GM21717 (cell line): Measurements from ENCODE around the gene TMPRSS12.
"Not testable (repeated sequence)": the region's sequence is repeated elsewhere in the genome, so short reads cannot be mapped to it uniquely, and the experiment has no call there.

Experiments used
- ATAC-seq: cut with Tn5 transposase; IDR thresholded peaks from one replicate; pipeline ENCODE4 v1.9.1; 2021; ENCODE audit warnings: mild to moderate bottlenecking, moderate library complexity; ENCODE audit not compliant: unreplicated experiment

The TMPRSS12 gene

GRCh38 chr12:50855679-50856078 lies 13.0 kb downstream of the TMPRSS12 start:
- not testable (repeated sequence) for ATAC-seq

DNA sequence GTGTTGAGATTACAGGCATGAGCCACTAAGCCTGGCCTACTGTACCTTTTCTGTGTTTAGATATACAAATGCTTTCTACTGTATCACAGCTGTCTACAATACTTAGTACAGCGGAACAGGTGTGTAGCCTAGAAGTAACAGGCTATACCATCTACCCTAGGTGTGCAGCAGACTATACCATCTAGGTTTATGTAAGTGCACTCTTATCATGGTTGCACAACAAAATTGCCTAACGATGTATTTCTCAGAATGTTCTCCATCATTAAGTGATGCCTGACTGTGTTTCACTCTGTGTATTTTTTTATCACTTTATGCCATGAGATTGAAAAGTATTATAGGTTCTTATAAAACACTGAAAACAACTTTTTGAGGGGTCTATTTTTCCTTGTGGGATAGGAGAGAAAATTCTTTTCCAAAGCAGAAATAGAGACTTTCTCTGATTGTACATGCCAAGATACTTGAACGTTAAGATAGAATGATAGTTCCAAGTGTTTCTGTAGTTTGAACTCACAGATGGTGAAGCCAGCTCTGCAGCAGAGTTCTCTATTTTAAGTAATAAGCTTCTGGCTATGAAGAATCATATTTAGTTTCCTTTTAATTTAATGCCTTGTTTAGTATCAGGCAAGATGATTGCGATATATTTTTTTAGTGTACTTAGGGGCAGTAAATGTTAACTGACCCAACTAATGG lies 17.0 kb downstream of the TMPRSS12 start:
- no peak for ATAC-seq

DNA sequence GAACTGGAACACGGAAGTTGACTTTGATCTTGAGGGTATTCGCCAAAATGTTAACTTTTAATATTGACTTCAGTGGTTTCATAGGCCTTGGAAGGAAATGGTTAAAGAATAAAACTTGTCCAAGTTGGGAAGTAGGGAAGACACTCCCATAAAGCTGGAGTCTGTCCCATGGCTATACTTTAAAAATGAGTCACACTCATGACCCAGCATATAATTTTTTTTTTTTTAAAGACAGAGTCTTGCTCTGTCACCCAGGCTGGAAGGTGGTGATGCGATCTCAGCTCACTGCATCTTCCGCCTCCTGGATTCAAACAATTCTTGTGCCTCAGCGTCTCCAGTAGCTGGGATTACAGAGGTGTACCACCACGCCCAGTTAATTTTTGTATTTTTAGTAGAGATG lies 19.6 kb downstream of the TMPRSS12 start:
- no peak for ATAC-seq

DNA sequence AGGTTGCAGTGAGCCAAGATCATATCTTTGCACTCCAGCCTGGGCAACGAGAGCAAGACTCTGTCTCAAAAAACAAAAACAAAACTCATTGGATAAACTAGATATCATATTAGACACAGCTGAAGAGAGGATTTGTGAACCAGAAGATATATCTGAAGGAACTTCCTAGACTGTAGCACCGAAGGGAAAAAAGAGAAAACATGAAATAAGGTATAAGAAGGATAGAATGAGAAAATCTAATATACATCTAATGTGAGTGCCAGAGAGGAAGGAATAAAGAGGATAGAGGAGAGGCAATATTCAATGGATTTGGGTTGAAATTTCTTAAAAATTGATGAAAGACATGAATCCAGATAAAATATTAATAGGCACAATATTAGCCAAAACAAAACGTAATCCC lies 22.5 kb downstream of the TMPRSS12 start:
- no peak for ATAC-seq

GRCh38 chr12:50868881-50869280 lies 26.2 kb downstream of the TMPRSS12 start:
- ATAC-seq, result not testable (repeated sequence)

DNA sequence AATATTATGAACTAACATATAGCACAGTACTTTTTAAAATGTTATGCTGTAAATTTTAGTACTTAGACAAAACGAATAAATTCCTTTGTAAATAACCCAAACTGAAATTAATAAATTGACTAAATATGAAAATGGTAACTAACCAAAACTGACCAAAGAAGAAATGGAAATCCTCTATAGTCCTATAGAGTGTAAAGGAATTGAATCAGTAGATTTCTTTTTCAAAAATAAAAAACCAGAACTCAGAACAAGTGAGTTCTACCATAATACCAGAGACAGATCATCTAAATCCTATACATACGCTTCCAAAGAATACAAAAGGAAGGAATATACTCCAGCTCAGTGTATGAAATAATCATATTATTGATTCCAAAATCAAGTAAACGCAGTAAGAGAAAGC lies 39.8 kb downstream of the TMPRSS12 start:
- no peak for ATAC-seq

GRCh38 chr12:50887191-50887590 lies 44.5 kb downstream of the TMPRSS12 start:
- ATAC-seq, result no peak

DNA sequence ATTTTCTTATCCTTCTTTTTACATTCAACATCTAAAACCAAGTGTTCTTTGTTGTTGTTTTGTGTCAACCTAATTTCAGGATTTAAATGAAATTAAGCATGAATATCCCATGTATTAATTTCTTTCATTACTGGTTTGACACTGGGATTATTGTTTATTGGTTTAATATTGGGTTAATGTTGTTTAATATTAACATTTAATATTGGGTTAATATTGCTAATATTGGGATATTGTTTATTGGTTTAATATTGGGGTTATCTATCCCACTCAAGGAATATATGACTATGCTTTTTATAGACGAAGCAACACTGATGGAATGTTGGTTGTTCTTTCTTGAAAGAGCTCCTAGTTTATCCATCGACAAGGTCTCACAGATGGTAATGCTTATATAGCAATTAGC lies 45.9 kb downstream of the TMPRSS12 start:
- no peak for ATAC-seq

- no peak for ATAC-seq
Observed at GRCh38 chr12:50894241-50894640, 51.5 kb downstream of the TMPRSS12 start.

GRCh38 chr12:50901685-50902113 lies 59.0 kb downstream of the TMPRSS12 start:
- no peak for ATAC-seq

DNA sequence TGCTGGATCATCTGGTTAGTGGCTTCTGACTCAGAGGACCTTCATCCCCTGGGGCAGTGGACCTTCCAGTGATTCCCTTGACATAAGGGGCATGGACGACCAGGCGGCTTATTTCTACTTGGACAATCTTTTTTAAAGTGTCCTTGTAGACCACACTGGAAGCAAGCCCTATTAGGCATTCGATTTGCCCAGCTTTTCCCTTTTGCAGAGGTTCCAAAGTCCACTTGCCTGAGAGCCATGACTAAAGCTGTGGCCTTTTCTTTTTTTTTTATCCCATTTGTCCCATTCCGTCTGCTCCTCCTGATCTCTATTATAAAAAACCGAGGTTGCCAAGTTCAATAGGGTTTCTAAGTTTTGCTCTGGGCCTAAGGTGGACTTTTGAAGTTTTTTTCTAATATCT lies 65.8 kb downstream of the TMPRSS12 start:
- ATAC-seq, result not testable (repeated sequence)

GRCh38 chr12:50912361-50912760 lies 69.6 kb downstream of the TMPRSS12 start:
- not testable (repeated sequence) for ATAC-seq

DNA sequence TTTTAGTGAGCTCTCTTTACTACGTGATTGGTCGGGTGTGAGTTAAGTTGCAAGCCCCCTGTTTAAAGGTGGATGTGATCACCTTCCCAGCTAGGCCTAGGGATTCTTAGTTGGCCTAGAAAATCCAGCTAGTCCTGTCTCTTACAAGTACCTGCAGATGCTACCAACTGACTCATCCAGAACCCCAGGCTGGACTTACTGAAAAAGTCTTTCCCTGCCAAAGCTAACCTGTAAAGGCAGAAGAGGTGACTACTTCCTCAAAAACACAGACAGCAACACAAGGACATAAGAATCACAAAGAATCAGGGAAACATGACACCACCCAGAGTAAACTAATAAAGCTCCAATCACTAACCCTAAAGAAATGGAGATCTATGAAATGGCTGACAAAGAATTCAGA lies 70.5 kb downstream of the TMPRSS12 start:
- ATAC-seq, result no peak

DNA sequence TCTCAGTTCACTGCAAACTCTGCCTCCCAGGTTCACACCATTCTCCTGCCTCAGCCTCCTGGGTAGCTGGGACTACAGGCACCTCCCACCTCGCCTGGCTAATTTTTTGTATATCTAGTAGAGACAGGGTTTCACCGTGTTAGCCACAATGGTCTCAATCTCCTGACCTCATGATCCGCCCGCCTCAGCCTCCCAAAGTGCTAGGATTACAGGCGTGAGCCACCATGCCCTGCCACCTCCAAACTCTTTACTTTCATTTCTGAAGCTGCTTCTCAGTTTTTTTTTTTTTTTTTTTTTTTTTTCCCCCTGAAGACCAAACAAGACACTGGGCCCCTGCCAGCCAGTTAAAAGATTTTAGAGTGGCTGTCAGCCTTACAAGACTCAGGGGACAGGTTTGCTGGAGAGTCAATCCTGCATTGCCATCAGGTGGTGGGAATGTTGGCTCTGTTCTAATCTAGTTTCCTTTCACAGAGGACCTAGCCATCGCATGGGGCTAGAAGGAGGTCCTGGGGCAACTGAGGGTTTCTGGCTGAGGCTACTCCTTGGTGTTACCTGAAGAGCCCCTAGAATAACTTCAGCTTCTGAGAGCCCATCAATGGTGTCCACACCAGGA lies 72.3 kb downstream of the TMPRSS12 start:
- no peak for ATAC-seq

DNA sequence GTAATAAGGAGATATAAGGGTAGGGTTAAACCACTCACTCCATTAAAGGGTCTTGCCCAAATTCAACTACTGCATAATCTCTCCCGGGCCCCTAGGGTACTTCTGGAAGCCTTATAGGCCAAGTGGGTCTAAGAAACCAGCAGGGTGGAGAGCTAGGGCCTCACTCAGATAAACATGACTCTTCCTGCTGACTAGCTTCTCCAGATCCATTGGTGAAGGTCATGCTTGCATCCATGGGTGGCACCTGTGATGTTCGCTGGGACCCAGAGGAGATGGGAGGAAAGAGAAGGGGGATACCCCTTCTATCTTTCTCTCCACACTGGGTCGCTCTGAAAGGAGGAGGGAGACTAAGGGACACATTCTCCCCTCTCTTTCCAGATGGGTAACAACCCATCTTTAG lies 73.6 kb downstream of the TMPRSS12 start:
- no peak for ATAC-seq

DNA sequence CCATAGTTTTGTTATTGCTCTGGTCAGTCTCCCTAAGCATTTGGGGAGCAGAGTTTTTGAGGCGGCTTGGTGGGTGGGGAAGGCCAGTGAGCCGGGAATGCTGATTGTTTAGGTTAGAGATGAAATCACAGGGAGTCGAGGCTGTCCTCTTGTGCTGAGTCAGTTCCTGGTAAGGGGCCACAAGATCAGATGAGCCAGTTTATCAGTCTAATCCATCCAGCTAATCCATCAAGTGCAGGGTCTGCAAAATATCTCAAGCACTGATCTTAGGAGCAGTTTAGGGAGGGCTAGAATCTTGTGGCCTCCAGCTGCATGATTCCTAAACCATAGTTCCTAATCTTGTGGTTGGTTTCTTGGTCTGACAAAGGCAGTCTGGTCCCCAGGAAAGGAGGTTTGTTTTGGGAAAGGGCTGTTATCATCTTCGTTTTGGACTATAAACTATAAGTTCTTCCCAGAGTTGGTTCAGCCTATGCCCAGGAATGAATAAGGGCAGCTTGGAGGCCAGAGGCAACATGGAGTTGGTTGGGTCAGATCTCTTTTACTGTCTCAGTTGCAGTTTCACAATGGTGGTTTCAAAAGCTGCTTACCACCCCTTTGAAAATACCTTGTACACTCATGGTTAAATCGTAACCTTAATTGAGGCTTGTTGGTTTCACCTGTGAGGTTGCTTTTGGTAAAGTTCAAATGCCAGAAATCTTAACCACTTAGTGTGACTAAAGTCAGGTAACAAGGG lies 76.0 kb downstream of the TMPRSS12 start:
- ATAC-seq, result no peak

DNA sequence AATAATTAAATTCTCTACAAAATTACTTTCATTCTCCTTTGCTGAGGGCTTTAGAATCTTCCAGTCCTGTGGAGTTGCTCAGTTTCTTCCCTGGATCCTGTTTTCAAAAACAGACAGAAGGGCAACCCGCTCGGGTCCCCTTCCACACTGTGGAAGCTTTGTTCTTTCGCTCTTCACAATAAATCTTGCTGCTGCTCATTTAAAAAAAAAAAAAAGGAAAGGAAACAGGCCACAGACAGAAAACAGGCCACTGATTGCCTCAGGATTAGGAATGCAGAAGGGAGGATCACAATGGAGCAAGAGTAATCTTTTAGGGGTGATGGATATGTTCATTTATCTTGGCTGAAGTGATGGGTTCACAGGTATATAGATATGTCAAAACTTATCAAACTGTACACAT lies 80.1 kb downstream of the TMPRSS12 start:
- no peak for ATAC-seq

GRCh38 chr12:50923361-50924130 lies 80.8 kb downstream of the TMPRSS12 start:
- no peak for ATAC-seq

DNA sequence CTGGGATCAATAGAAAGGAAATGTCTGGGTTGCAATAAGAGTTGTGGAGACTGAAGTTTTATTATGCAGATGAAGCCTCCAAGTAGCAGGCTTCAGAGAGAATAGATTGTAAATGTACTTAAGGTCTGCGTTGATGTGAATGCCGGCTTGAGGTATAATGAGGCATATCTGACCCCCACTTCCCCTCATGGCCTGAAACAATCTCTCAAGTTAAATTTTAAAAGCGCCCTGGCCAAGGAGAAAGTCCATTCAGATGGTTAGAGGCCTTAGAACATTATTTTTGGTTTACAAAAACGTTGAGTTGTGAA lies 81.4 kb downstream of the TMPRSS12 start:
- no peak for ATAC-seq

DNA sequence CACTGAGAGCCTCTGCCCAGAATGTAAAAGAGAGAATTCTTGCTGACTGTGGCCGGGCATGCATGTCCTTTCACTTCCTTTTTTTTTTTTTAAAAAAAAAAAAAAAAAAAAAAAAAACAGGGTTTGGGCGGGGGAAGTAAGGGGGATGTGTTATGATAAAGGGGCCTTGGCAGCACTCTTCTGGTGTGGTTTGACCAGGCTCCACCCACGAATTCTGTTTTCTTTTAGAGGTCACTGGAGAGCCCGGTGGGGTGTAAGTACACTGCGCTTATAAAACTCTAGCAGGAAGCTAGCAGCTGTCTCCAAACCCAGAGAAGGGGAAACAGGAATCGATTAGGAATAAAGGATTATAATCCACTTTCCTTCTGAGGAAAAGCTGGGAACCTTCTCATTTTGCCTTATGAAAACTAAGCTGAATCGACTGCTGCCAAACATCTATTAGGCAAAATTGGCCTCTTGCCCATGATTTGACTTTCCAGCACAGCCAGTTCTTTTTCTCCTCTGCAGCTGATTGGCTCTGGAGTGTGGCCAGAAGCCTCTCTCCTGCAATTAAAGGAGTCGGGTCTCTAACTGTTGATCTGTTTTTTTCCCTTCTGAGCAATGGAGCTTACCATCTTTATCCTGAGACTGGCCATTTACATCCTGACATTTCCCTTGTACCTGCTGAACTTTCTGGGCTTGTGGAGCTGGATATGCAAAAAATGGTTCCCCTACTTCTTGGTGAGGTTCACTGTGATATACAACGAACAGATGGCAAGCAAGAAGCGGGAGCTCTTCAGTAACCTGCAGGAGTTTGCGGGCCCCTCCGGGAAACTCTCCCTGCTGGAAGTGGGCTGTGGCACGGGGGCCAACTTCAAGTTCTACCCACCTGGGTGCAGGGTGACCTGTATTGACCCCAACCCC lies 82.0 kb downstream of the TMPRSS12 start:
- ATAC-seq, result peak; percentile 87

DNA sequence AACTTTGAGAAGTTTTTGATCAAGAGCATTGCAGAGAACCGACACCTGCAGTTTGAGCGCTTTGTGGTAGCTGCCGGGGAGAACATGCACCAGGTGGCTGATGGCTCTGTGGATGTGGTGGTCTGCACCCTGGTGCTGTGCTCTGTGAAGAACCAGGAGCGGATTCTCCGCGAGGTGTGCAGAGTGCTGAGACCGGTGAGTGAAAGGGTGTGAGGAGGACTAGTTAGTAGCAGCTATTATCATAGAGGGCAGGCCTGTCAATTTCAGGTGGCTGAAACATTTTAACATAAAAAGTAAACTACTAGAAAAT lies 82.6 kb downstream of the TMPRSS12 start:
- ATAC-seq, result no peak
